ENCODE measurements around the gene DOCK2. TPM values are rescaled to one million over a fixed set of nuclear protein-coding genes. Genes with fewer than 3 reads are reported as not detected.

DOCK2 gene
- total RNA-seq, 2 experiments from 2014 or later = 161 to 205 TPM

DNA sequence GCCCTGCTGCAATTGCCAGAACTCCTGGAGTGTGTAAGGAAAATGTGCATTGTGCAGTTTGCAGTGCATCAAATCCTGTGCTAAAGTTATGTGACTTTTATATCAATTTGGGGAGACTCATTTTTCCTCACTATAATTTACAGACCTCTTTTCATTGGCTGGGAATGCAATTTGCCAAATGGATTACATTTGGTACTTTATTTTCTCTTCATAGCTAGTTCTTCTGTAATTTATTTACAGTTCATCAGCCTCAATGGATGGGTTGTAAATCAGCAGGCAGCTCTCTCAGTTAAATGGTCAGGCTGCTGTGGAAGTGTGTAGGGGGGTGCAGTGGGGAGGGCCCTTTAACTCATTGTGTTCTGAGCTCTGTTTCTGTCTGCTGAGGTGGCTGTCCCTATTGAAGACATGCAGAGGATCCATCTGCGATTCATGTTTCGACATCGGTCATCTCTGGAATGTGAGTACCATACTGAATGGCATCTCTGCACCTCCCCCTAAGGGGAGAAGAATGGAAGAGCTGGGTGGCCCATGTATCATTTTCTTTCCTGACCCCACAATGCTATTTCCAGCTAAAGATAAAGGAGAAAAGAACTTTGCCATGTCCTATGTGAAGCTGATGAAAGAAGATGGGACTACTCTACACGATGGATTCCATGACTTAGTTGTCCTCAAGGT lies 74.6 kb downstream of the DOCK2 start:
- no peak for TF ChIP-seq EZH2phosphoT487 (IDR thresholded peaks at IDR 0.05; ENCODE audit: borderline replicate concordance, low read depth, low read length)
- TF ChIP-seq, protein P1, sequence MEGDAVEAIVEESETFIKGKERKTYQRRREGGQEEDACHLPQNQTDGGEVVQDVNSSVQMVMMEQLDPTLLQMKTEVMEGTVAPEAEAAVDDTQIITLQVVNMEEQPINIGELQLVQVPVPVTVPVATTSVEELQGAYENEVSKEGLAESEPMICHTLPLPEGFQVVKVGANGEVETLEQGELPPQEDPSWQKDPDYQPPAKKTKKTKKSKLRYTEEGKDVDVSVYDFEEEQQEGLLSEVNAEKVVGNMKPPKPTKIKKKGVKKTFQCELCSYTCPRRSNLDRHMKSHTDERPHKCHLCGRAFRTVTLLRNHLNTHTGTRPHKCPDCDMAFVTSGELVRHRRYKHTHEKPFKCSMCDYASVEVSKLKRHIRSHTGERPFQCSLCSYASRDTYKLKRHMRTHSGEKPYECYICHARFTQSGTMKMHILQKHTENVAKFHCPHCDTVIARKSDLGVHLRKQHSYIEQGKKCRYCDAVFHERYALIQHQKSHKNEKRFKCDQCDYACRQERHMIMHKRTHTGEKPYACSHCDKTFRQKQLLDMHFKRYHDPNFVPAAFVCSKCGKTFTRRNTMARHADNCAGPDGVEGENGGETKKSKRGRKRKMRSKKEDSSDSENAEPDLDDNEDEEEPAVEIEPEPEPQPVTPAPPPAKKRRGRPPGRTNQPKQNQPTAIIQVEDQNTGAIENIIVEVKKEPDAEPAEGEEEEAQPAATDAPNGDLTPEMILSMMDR (conservative IDR thresholded peaks at IDR 0.05; ENCODE audit: low read length) = no peak
- POLR2A ChIA-PET = interaction anchor here (1.0 kb wide), 2 partner anchors 30 to 35 kb away, joined by 4 read pairs; no protein-coding TSS in a partner anchor
- intact Hi-C loops (cut with micrococcal nuclease; ENCODE audit: unreplicated experiment) = no loop called here
- H4K20me1 ChIP-seq (ENCODE audit: insufficient read depth, low read length) = no peaks in the 10 kb centered on the region
- H3K9me3 ChIP-seq (ENCODE audit: low read length) = no peaks in the 10 kb centered on the region
- H3K79me2 ChIP-seq (ENCODE audit: insufficient read depth, low read depth, low read length) = no peaks in the 10 kb centered on the region
- H2AFZ ChIP-seq (ENCODE audit: low read length) = no peak overlapping the region
- DNase-seq (ENCODE audit: low spot score) = no peak
- no TSS peak for BruUV-seq (replicated peaks)
- peaks cover 16% of the 10 kb centered on the region for H3K4me1 ChIP-seq (ENCODE audit: insufficient read depth, low read length, poor library complexity, severe bottlenecking)
- H3K4me2 ChIP-seq (ENCODE audit: low read length) = no peak overlapping the region
- CTCF ChIA-PET (ENCODE audit: unreplicated experiment) = interaction anchor here (0.5 kb wide), 1 partner anchor 16 kb away, joined by 3 read pairs; no protein-coding TSS in a partner anchor
- no peaks in the 10 kb centered on the region for H3K9me2 ChIP-seq (ENCODE audit: insufficient read depth, low read length)
- no peak overlapping the region for H3K27ac ChIP-seq (ENCODE audit: low read depth, low read length, poor library complexity, severe bottlenecking)
- no peak overlapping the region for H3K4me3 ChIP-seq (ENCODE audit: low read depth, low read length, poor library complexity, severe bottlenecking)
- H3K36me3 ChIP-seq (ENCODE audit: insufficient read depth, low read length) = peaks cover 100% of the 10 kb centered on the region

DNA sequence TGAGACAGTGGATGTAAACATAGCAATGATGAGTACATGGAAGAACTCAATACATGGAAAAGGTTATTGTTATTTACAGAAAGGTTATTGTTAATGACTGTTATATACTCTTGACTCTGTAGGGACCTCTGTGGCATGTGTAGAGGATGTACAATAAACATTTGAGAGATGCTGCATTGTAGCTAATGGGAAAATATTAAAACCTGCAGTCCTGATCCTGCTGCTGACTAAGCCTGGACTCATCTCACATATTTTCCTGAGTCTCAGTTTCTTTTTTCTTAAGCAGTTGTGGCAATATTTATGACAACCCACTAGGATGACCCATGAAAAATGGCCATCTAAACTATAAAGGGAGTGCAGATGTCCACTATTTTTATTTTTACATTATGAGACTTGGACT lies 75.4 kb downstream of the DOCK2 start:
- H3K79me2 ChIP-seq (ENCODE audit: insufficient read depth, low read depth, low read length) = no peaks in the 10 kb centered on the region
- H3K9me3 ChIP-seq (ENCODE audit: low read length) = no peaks in the 10 kb centered on the region
- no peak overlapping the region for H3K4me3 ChIP-seq (ENCODE audit: low read depth, low read length, poor library complexity, severe bottlenecking)
- peaks cover 14% of the 10 kb centered on the region for H3K4me1 ChIP-seq (ENCODE audit: insufficient read depth, low read length, poor library complexity, severe bottlenecking)
- H3K27ac ChIP-seq (ENCODE audit: low read depth, low read length, poor library complexity, severe bottlenecking) = no peak overlapping the region
- DNase-seq (ENCODE audit: low spot score) = no peak
- intact Hi-C loops (cut with micrococcal nuclease; ENCODE audit: unreplicated experiment) = no loop called here
- peaks cover 100% of the 10 kb centered on the region for H3K36me3 ChIP-seq (ENCODE audit: insufficient read depth, low read length)
- TF ChIP-seq EZH2phosphoT487 (IDR thresholded peaks at IDR 0.05; ENCODE audit: borderline replicate concordance, low read depth, low read length) = no peak
- TF ChIP-seq, protein P1 (conservative IDR thresholded peaks at IDR 0.05; ENCODE audit: low read length) = no peak
- H2AFZ ChIP-seq (ENCODE audit: low read length) = no peak overlapping the region
- no peak overlapping the region for H3K4me2 ChIP-seq (ENCODE audit: low read length)
- no TSS peak for BruUV-seq (replicated peaks)
- ChIA-PET CTCF (ENCODE audit: unreplicated experiment) (interaction anchor here (0.5 kb wide), 1 partner anchor 15 kb away, joined by 3 read pairs; no protein-coding TSS in a partner anchor), POLR2A (interaction anchor here (1.0 kb wide), 1 partner anchor 31 kb away, joined by 4 read pairs; no protein-coding TSS in a partner anchor)
- H4K20me1 ChIP-seq (ENCODE audit: insufficient read depth, low read length) = no peaks in the 10 kb centered on the region
- no peaks in the 10 kb centered on the region for H3K9me2 ChIP-seq (ENCODE audit: insufficient read depth, low read length)

DNA sequence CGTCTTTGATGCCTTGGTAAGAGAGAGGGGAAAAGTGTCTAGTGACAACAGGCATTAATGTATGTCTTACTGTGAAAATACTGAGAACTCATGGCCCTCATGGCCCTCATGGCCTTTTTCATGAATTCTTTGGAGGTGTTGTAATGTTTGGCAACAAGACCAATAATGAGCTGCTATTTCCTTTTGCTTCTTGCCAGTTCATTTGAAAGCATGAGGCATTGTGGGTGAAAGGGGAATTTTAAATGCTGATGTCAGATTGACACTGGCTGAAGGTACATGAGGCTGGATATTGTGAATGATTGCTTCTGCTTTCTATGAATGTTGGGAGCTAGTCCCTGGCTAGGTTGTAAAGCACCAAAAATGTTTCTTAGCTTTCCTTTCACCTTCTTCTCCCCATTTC lies 79.2 kb downstream of the DOCK2 start:
- Histone ChIP-seq H2AFZ (ENCODE audit: low read length) (no peak overlapping the region), H3K36me3 (ENCODE audit: insufficient read depth, low read length) (peaks cover 100% of the 10 kb centered on the region), H3K4me3 (ENCODE audit: low read depth, low read length, poor library complexity, severe bottlenecking) (no peak overlapping the region), H3K9me2 (ENCODE audit: insufficient read depth, low read length) (no peaks in the 10 kb centered on the region), H3K9me3 (ENCODE audit: low read length) (no peaks in the 10 kb centered on the region), H3K4me2 (ENCODE audit: low read length) (no peak overlapping the region), H3K27ac (ENCODE audit: low read depth, low read length, poor library complexity, severe bottlenecking) (no peak overlapping the region), H3K4me1 (ENCODE audit: insufficient read depth, low read length, poor library complexity, severe bottlenecking) (no peaks in the 10 kb centered on the region), H4K20me1 (ENCODE audit: insufficient read depth, low read length) (no peaks in the 10 kb centered on the region), H3K79me2 (ENCODE audit: insufficient read depth, low read depth, low read length) (no peaks in the 10 kb centered on the region)
- TF ChIP-seq, protein P1 (conservative IDR thresholded peaks at IDR 0.05; ENCODE audit: low read length) = no peak
- TF ChIP-seq EZH2phosphoT487 (IDR thresholded peaks at IDR 0.05; ENCODE audit: borderline replicate concordance, low read depth, low read length) = no peak
- intact Hi-C loops (cut with micrococcal nuclease; ENCODE audit: unreplicated experiment) = no loop called here
- BruUV-seq (replicated peaks) = no TSS peak
- ChIA-PET CTCF (ENCODE audit: unreplicated experiment) (no interaction called here), POLR2A (interaction anchor here (2.1 kb wide), 1 partner anchor 10 kb away, joined by 5 read pairs; no protein-coding TSS in a partner anchor)
- DNase-seq (ENCODE audit: low spot score) = no peak

Data from OCI-LY7 (cell line).